Hepatocyte (in vitro differentiated cells): ENCODE results near the gene TCF7L2. TPM values are rescaled to one million over a fixed set of nuclear protein-coding genes. Genes with fewer than 3 reads are reported as not detected.

Experiments used
- DNase-seq: peaks from one replicate; pipeline ENCODE4 v3.0.0-alpha.2; 2016; ENCODE audit warnings: low spot score
- H2AFZ ChIP-seq: fragments of 200-600 bp; sonication (generic); 2 replicates; pipeline ENCODE4 v1.6.0; 2016; ENCODE audit warnings: antibody characterized with exemption, mild to moderate bottlenecking
- H3K27ac ChIP-seq: fragments of 200-600 bp; sonication (generic); 2 replicates; pipeline ENCODE4 v1.5.1; 2016; ENCODE audit warnings: mild to moderate bottlenecking
- H3K27me3 ChIP-seq: fragments of 200-600 bp; sonication (generic); 2 replicates; pipeline ENCODE4 v1.6.1; 2016
- H3K36me3 ChIP-seq: fragments of 200-600 bp; sonication (generic); replicated peaks from 2 replicates; pipeline ENCODE4 v1.5.1; 2016; ENCODE audit warnings: low read depth; ENCODE audit not compliant: insufficient read depth
- H3K4me1 ChIP-seq: fragments of 200-600 bp; sonication (generic); 2 replicates; pipeline ENCODE4 v1.5.1; 2016; ENCODE audit warnings: mild to moderate bottlenecking, moderate library complexity; ENCODE audit not compliant: insufficient read depth
- H3K4me2 ChIP-seq: fragments of 200-600 bp; sonication (generic); 2 replicates; pipeline ENCODE4 v1.6.0; 2016
- H3K4me3 ChIP-seq: fragments of 200-600 bp; sonication (generic); 2 replicates; pipeline ENCODE4 v1.5.1; 2016; ENCODE audit warnings: mild to moderate bottlenecking
- H3K79me2 ChIP-seq: fragments of 200-600 bp; sonication (generic); 2 replicates; pipeline ENCODE4 v1.6.0; 2017; ENCODE audit warnings: mild to moderate bottlenecking
- H3K9me2 ChIP-seq: fragments of 200-600 bp; sonication (generic); replicated peaks from 2 replicates; pipeline ENCODE4 v1.6.0; 2017; ENCODE audit warnings: mild to moderate bottlenecking; ENCODE audit not compliant: insufficient read depth
- H3K9me3 ChIP-seq: fragments of 200-600 bp; sonication (generic); 2 replicates; pipeline ENCODE4 v1.5.1; 2016; ENCODE audit warnings: low read depth, mild to moderate bottlenecking
- H4K20me1 ChIP-seq: fragments of 200-600 bp; sonication (generic); 2 replicates; pipeline ENCODE4 v1.6.0; 2016; ENCODE audit warnings: mild to moderate bottlenecking; ENCODE audit not compliant: insufficient read depth, poor library complexity, severe bottlenecking
- EZH2 ChIP-seq: fragments of 200-600 bp; sonication (generic); IDR thresholded peaks from 2 replicates; pipeline ENCODE4 v1.6.1; 2016; ENCODE audit warnings: antibody characterized with exemption, mild to moderate bottlenecking, borderline replicate concordance
- EZH2phosphoT487 ChIP-seq: fragments of 200-600 bp; sonication (generic); IDR thresholded peaks from one replicate; pipeline ENCODE4 v1.6.1; 2018; ENCODE audit warnings: antibody characterized with exemption, mild to moderate bottlenecking, low read depth, moderate library complexity; ENCODE audit not compliant: unreplicated experiment, severe bottlenecking
- WGBS: methylation state at CpG from one replicate; pipeline ENCODE4 v1.1.6; 2016; ENCODE audit warnings: low lambda C conversion rate; ENCODE audit errors: missing lambda C conversion rate; 5-methylcytosine and 5-hydroxymethylcytosine counted together
- polyA plus RNA-seq: library from polyadenylated mRNA; unstranded; fragments of >200 nt; fragmentation: Nextera tagmentation; extraction: Ambion mirVana; gene quantifications from 2 replicates; pipeline ENCODE4 v1.2.1, GENCODE V29; 2016
- total RNA-seq: library from RNA; depleted of rRNA; stranded (reverse); fragments of >200 nt; gene quantifications from 2 replicates; pipeline ENCODE4 v1.2.3, GENCODE V29; 2014
- TF ChIP-seq, protein P1 (sequence below): fragments of 200-600 bp; sonication (generic); IDR thresholded peaks from 2 replicates; pipeline ENCODE4 v1.5.1; 2016; ENCODE audit warnings: antibody characterized with exemption, mild to moderate bottlenecking; ENCODE audit not compliant: poor library complexity

TCF7L2 gene
- total and polyA plus RNA-seq, 2 experiments from 2014 or later = 14.8 to 28.8 TPM

GRCh38 chr10:113015201-113015600, 65.2 kb downstream of the TCF7L2 start:
- Histone ChIP-seq H3K27me3 (no peaks in the 10 kb centered on the region), H3K9me3 (no peaks in the 10 kb centered on the region), H3K36me3 (no peaks in the 10 kb centered on the region), H3K79me2 (peaks cover 99% of the 10 kb centered on the region), H3K27ac (no peak overlapping the region), H3K9me2 (no peaks in the 10 kb centered on the region), H4K20me1 (peaks cover 95% of the 10 kb centered on the region), H2AFZ (no peak overlapping the region), H3K4me2 (no peak overlapping the region), H3K4me3 (no peak overlapping the region), H3K4me1 (peaks cover 27% of the 10 kb centered on the region)
- no peak for DNase-seq
- TF ChIP-seq EZH2 (no peak), EZH2phosphoT487 (no peak)
- TF ChIP-seq, protein P1, sequence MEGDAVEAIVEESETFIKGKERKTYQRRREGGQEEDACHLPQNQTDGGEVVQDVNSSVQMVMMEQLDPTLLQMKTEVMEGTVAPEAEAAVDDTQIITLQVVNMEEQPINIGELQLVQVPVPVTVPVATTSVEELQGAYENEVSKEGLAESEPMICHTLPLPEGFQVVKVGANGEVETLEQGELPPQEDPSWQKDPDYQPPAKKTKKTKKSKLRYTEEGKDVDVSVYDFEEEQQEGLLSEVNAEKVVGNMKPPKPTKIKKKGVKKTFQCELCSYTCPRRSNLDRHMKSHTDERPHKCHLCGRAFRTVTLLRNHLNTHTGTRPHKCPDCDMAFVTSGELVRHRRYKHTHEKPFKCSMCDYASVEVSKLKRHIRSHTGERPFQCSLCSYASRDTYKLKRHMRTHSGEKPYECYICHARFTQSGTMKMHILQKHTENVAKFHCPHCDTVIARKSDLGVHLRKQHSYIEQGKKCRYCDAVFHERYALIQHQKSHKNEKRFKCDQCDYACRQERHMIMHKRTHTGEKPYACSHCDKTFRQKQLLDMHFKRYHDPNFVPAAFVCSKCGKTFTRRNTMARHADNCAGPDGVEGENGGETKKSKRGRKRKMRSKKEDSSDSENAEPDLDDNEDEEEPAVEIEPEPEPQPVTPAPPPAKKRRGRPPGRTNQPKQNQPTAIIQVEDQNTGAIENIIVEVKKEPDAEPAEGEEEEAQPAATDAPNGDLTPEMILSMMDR = no peak
- WGBS = 67% methylated on average over 4 of the region's 4 CpGs

DNA sequence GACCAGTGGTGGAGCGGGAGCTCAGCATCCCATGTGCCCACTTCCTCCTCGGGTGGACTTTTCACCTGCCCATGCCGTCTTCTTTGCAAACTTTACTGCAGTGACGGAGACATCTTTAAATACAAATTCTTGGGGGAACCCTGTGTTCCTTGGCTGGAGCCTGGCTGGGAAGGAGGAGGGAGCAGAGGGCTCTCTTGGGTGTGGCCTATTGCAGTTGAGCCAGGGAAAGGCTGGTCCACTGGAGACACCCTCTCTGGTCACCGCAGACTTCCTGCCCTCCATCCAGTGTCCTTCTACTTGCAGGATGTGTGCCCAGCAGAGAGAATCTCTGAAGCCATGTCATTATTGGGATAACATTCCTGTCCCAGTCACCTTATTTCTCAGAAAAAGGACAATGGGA, 67.3 kb downstream of the TCF7L2 start:
- TF ChIP-seq EZH2 (no peak), EZH2phosphoT487 (no peak)
- TF ChIP-seq, protein P1 = no peak
- peaks cover 45% of the 10 kb centered on the region for H3K4me1 ChIP-seq
- H3K4me2 ChIP-seq = no peak overlapping the region
- no peaks in the 10 kb centered on the region for H3K36me3 ChIP-seq
- no peak overlapping the region for H2AFZ ChIP-seq
- H3K27me3 ChIP-seq = no peaks in the 10 kb centered on the region
- no peak overlapping the region for H3K4me3 ChIP-seq
- H3K9me3 ChIP-seq = no peaks in the 10 kb centered on the region
- WGBS = 89% methylated on average over 5 of the region's 5 CpGs
- H3K27ac ChIP-seq = no peak overlapping the region
- no peak for DNase-seq
- H3K9me2 ChIP-seq = no peaks in the 10 kb centered on the region
- peaks cover 99% of the 10 kb centered on the region for H3K79me2 ChIP-seq
- H4K20me1 ChIP-seq = peaks cover 93% of the 10 kb centered on the region

- H3K27ac ChIP-seq = peak overlapping the region; percentile 82
- no peak for DNase-seq
- H3K27me3 ChIP-seq = no peaks in the 10 kb centered on the region
- H3K36me3 ChIP-seq = no peaks in the 10 kb centered on the region
- peaks cover 95% of the 10 kb centered on the region for H4K20me1 ChIP-seq
- H3K79me2 ChIP-seq = peaks cover 99% of the 10 kb centered on the region
- no peaks in the 10 kb centered on the region for H3K9me3 ChIP-seq
- peaks cover 45% of the 10 kb centered on the region for H3K4me1 ChIP-seq
- TF ChIP-seq EZH2phosphoT487 (no peak), EZH2 (no peak)
- TF ChIP-seq, protein P1 = no peak
- WGBS = 93% methylated on average over 3 of the region's 3 CpGs
- no peak overlapping the region for H3K4me3 ChIP-seq
- no peak overlapping the region for H2AFZ ChIP-seq
- H3K4me2 ChIP-seq = no peak overlapping the region
- no peaks in the 10 kb centered on the region for H3K9me2 ChIP-seq
Observed at GRCh38 chr10:113018034-113018433, 68.0 kb downstream of the TCF7L2 start.

GRCh38 chr10:113019096-113019495, 69.0 kb downstream of the TCF7L2 start:
- TF ChIP-seq, protein P1 = no peak
- TF ChIP-seq EZH2phosphoT487 = no peak
- TF ChIP-seq EZH2 = no peak
- Histone ChIP-seq H3K36me3 (no peaks in the 10 kb centered on the region), H3K4me1 (peaks cover 45% of the 10 kb centered on the region), H3K4me3 (no peak overlapping the region), H3K27me3 (no peaks in the 10 kb centered on the region), H3K4me2 (peak overlapping the region; percentile 48), H3K79me2 (peaks cover 99% of the 10 kb centered on the region), H2AFZ (no peak overlapping the region), H3K9me3 (no peaks in the 10 kb centered on the region), H3K27ac (peak overlapping the region; percentile 82), H3K9me2 (no peaks in the 10 kb centered on the region), H4K20me1 (peaks cover 89% of the 10 kb centered on the region)
- 61% methylated on average over 8 of the region's 8 CpGs for WGBS
- DNase-seq = no peak
